ENCODE data around the gene CHSY1.
A peak's percentile ranks its signal among the peaks of the same experiment; 100 is the strongest.

- TF ChIP-seq CTCF (IDR thresholded peaks at IDR 0.05) (no peak), POLR2AphosphoS5 (IDR thresholded peaks at IDR 0.05) (peak; percentile 3 to 20)
These were observed 81.1 kb downstream of the CHSY1 start for GRCh38 chr15:101170568-101171350.
